GM12878 (cell line): Measurements from ENCODE around the gene FAM221B. TPM values are rescaled to one million over a fixed set of nuclear protein-coding genes. Genes with fewer than 3 reads are reported as not detected.

Experiments used
- ATAC-seq: fragments of 200-7000 bp; cut with Tn5 transposase; 3 replicates; pipeline ENCODE4 v1.9.1; 2020; ENCODE audit warnings: mild to moderate bottlenecking, moderate library complexity
- BruUV-seq: library from RNA; stranded (reverse); fragments of 400-500 nt; replicated peaks from 2 replicates; lab custom pipeline; 2021; lab: Mats Ljungman, UMichigan
- CTCF ChIA-PET: fragments of 300-600 bp; sonication (Branson Sonifier 250); formaldehyde crosslinking; extraction: SDS; loops from one replicate; lab custom pipeline; 2021; ENCODE audit warnings: inconsistent platforms; lab: Yijun Ruan, JAX
- POLR2A ChIA-PET: fragments of 350-600 bp; formaldehyde crosslinking; extraction: SDS; loops from one replicate; lab custom pipeline; 2021; ENCODE audit warnings: inconsistent platforms; lab: Charles Lee
- RAD21 ChIA-PET: fragments of 300-600 bp; sonication (Branson Sonifier 250); formaldehyde crosslinking; loops from one replicate; lab custom pipeline; 2023; ENCODE audit warnings: antibody characterized with exemption; ENCODE audit not compliant: unreplicated experiment; lab: Charles Lee
- SMC1A ChIA-PET: fragments of 300-600 bp; sonication (Branson Sonifier 250); formaldehyde crosslinking; loops from one replicate; lab custom pipeline; 2023; ENCODE audit not compliant: unreplicated experiment, uncharacterized antibody; lab: Charles Lee
- DNase-seq: peaks from one replicate; pipeline ENCODE4 v3.0.0-alpha.2; 2011; ENCODE audit warnings: low read depth, low spot score
- FAIRE-seq: peaks from 3 replicates; lab custom pipeline; 2011; peaks lifted over from hg19 to GRCh38; lab: Jason Lieb, UNC
- H2AFZ ChIP-seq: 2 replicates; pipeline ENCODE4 v1.6.0; 2011; ENCODE audit warnings: low read depth, low read length, control low read depth; ENCODE audit not compliant: control insufficient read depth
- H3K27ac ChIP-seq: 2 replicates; pipeline ENCODE4 v1.5.1; 2011; ENCODE audit warnings: control low read depth; ENCODE audit not compliant: control insufficient read depth, insufficient read depth
- H3K27me3 ChIP-seq, 2 experiments: replicated peaks in 1 of 2; 2 replicates each; pipeline versions ENCODE4 v1.6.0 to v1.6.1; 2011; ENCODE audit warnings: low read length in 1 of 2; ENCODE audit not compliant: control insufficient read depth in 2 of 2, insufficient read depth in 2 of 2
- H3K36me3 ChIP-seq, 2 experiments: 2 replicates each; pipeline ENCODE4 v1.5.1; 2011; ENCODE audit warnings: low read length in 1 of 2; ENCODE audit not compliant: control insufficient read depth in 2 of 2, insufficient read depth in 2 of 2
- H3K4me1 ChIP-seq: 2 replicates; pipeline ENCODE4 v1.6.1; 2011; ENCODE audit warnings: mild to moderate bottlenecking, low read length, moderate library complexity, mixed read lengths; ENCODE audit not compliant: control insufficient read depth, insufficient read depth
- H3K4me2 ChIP-seq: 2 replicates; pipeline ENCODE4 v1.6.0; 2011; ENCODE audit warnings: control low read depth; ENCODE audit not compliant: control insufficient read depth, insufficient read depth
- H3K4me3 ChIP-seq: fragments of 200-600 bp; sonication (generic); 2 replicates; pipeline ENCODE4 v1.5.1; 2016
- H3K79me2 ChIP-seq: 2 replicates; pipeline ENCODE4 v1.6.0; 2011; ENCODE audit warnings: low read length; ENCODE audit not compliant: control insufficient read depth, insufficient read depth
- H3K9ac ChIP-seq: 2 replicates; pipeline ENCODE4 v1.8.0; 2011; ENCODE audit warnings: low read length, control low read depth, mixed read lengths; ENCODE audit not compliant: control insufficient read depth, insufficient read depth
- H3K9me3 ChIP-seq: replicated peaks from 3 replicates; pipeline ENCODE4 v1.5.1; 2011; ENCODE audit warnings: mild to moderate bottlenecking, low read length; ENCODE audit not compliant: control insufficient read depth, insufficient read depth
- H4K20me1 ChIP-seq: 2 replicates; pipeline ENCODE4 v1.6.0; 2011; ENCODE audit not compliant: control insufficient read depth, insufficient read depth
- BRCA1 ChIP-seq: IDR thresholded peaks from 2 replicates; pipeline ENCODE4 v1.6.1; 2011; ENCODE audit warnings: low read depth, low read length, improper control_type of control experiment
- E4F1 ChIP-seq: fragments of 450-650 bp; IDR thresholded peaks from 2 replicates; pipeline ENCODE4 v1.6.1; 2018; ENCODE audit warnings: borderline replicate concordance, mild to moderate bottlenecking; ENCODE audit not compliant: partially characterized antibody
- EGR1 ChIP-seq, 2 experiments: IDR thresholded peaks; 1 replicate in 1 of 2; 2 replicates in 1 of 2; pipeline ENCODE4 v1.6.1; 2011 to 2012; ENCODE audit warnings: low read depth in 2 of 2, low read length in 2 of 2, borderline replicate concordance in 1 of 2, mild to moderate bottlenecking in 1 of 2, moderate library complexity in 1 of 2
- GATAD2B ChIP-seq: fragments of 450-650 bp; conservative IDR thresholded peaks from 2 replicates; pipeline ENCODE4 v1.6.1; 2017; ENCODE audit warnings: low read depth, mild to moderate bottlenecking, moderate library complexity
- RAD51 ChIP-seq: fragments of 450-650 bp; IDR thresholded peaks from 2 replicates; pipeline ENCODE4 v1.6.1; 2016; ENCODE audit warnings: moderate library complexity, mild to moderate bottlenecking, inconsistent platforms
- RB1 ChIP-seq: fragments of 450-650 bp; formaldehyde crosslinking; IDR thresholded peaks from 2 replicates; pipeline ENCODE4 v1.6.1; 2017; ENCODE audit warnings: mild to moderate bottlenecking, borderline replicate concordance
- SP1 ChIP-seq: IDR thresholded peaks from one replicate; pipeline ENCODE4 v1.6.1; 2011; ENCODE audit warnings: low read depth, low read length
- TBL1XR1 ChIP-seq: IDR thresholded peaks from 2 replicates; pipeline ENCODE4 v1.6.1; 2012; ENCODE audit warnings: low read depth, low read length, improper control_type of control experiment
- WGBS: methylation state at CpG from one replicate; pipeline ENCODE4 v1.1.6; 2016; ENCODE audit warnings: low lambda C conversion rate; ENCODE audit not compliant: insufficient replicate concordance, insufficient coverage; ENCODE audit errors: missing lambda C conversion rate; 5-methylcytosine and 5-hydroxymethylcytosine counted together
- in situ Hi-C: fragments of 300-500 bp; cut with MboI; formaldehyde crosslinking; loops from 9 replicates; pipeline ENCODE4 v1.14.3; 2018; ENCODE audit warnings: mixed read lengths
- intact Hi-C: fragments of 100-400 bp; cut with micrococcal nuclease; formaldehyde crosslinking; loops from one replicate; pipeline ENCODE4 v1.14.2; 2022; ENCODE audit not compliant: unreplicated experiment
- polyA plus RNA-seq, 11 experiments: library from polyadenylated mRNA; depleted of rRNA in 4 of 11; unstranded in 6 of 11; stranded (reverse) in 5 of 11; fragments of >200 nt; fragmentation: Nextera tagmentation in 4 of 11; fragmentation: Illumina TruSeq in 1 of 11; extraction: Ambion mirVana in 4 of 11; extraction: Trizol in 1 of 11; gene quantifications; 1 replicate in 1 of 11; 2 replicates in 10 of 11; pipeline versions ENCODE4 v1.2.1 to v1.2.3, GENCODE V29; 2011 to 2016; ENCODE audit warnings: inconsistent platforms in 2 of 11, missing spikeins in 2 of 11, low read depth in 1 of 11
- total RNA-seq, 4 experiments: library from RNA; depleted of rRNA in 3 of 4; stranded (reverse); fragments of >200 nt in 3 of 4; fragmentation: Illumina TruSeq in 1 of 4; extraction: Trizol in 1 of 4; gene quantifications; 2 replicates each; pipeline versions ENCODE4 v1.2.1 to v1.2.3, GENCODE V29; 2013 to 2021
- TF ChIP-seq, protein P1 (sequence below): IDR thresholded peaks from 2 replicates; pipeline ENCODE4 v1.6.1; 2012; ENCODE audit warnings: low read depth, low read length, improper control_type of control experiment

Gene FAM221B
- total and polyA plus RNA-seq, 10 of the 15 experiments (the other 5 are each of a cell fraction or from before 2014, with no cell fraction given): 0.02 to 0.12 (median 0.04) TPM; not detected in 5

- no peak overlapping the region for H3K27ac ChIP-seq
Observed at GRCh38 chr9:35789541-35789940, 39.0 kb downstream of the FAM221B start.

More at GRCh38 chr9:35789541-35789940, 39.0 kb downstream of the FAM221B start:
- Histone ChIP-seq H3K36me3 (peaks cover 2 to 6% of the 10 kb centered on the region in 2 experiments), H3K9me3 (no peaks in the 10 kb centered on the region), H3K27me3 (no peaks in the 10 kb centered on the region), H3K9ac (no peak overlapping the region), H3K4me1 (no peaks in the 10 kb centered on the region), H2AFZ (no peak overlapping the region), H3K79me2 (no peaks in the 10 kb centered on the region), H3K4me3 (no peak overlapping the region), H4K20me1 (no peaks in the 10 kb centered on the region; the same call in 1 of the 2 replicates), H3K4me2 (no peak overlapping the region)
- ChIA-PET POLR2A (interaction anchor here (1.3 kb wide), 1 partner anchor 37 kb away, joined by 3 read pairs; no protein-coding TSS in a partner anchor), RAD21 (interaction anchor here (0.6 to 2.2 kb wide), 17 partner anchors 22 to 186 kb away, joined by 3 to 26 read pairs (median 5); partner anchors contain the start of gene SPAG8), SMC1A (interaction anchor here (0.8 to 3.1 kb wide), 15 partner anchors 11 to 142 kb away, joined by 3 to 26 read pairs (median 3); partner anchors contain the start of gene SPAG8), CTCF (interaction anchor here (0.9 to 5.1 kb wide), 41 partner anchors 9 to 234 kb away, joined by 3 to 101 read pairs (median 5); partner anchors contain the start of genes GBA2, HINT2, RGP1 and SPAG8)
- no peak for DNase-seq
- no TSS peak for BruUV-seq
- 100% methylated on average over 2 of the region's 2 CpGs for WGBS
- in situ Hi-C loops: loop anchor here (5.0 kb wide), 1 partner anchor 93 kb away; no protein-coding TSS in a partner anchor
- no peak for FAIRE-seq
- ATAC-seq: no peak
- intact Hi-C loops: no loop called here
- TF ChIP-seq RAD51 (no peak), RB1 (no peak), BRCA1 (no peak), E4F1 (no peak), GATAD2B (no peak), SP1 (no peak), EGR1 (IDR thresholded peaks at IDR 0.05; ENCODE audit: borderline replicate concordance in 1 of 2, low read depth in 2 of 2, low read length in 2 of 2) (no peak), TBL1XR1 (no peak)
- TF ChIP-seq, protein P1, sequence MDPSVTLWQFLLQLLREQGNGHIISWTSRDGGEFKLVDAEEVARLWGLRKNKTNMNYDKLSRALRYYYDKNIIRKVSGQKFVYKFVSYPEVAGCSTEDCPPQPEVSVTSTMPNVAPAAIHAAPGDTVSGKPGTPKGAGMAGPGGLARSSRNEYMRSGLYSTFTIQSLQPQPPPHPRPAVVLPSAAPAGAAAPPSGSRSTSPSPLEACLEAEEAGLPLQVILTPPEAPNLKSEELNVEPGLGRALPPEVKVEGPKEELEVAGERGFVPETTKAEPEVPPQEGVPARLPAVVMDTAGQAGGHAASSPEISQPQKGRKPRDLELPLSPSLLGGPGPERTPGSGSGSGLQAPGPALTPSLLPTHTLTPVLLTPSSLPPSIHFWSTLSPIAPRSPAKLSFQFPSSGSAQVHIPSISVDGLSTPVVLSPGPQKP: no peak
